Esophagus muscularis mucosa (tissue), 4 donors: ENCODE measurements around the gene MYO1E. TPM values are rescaled to one million over a fixed set of nuclear protein-coding genes. Genes with fewer than 3 reads are reported as not detected.

Experiments used
- DNase-seq: peaks from one replicate; pipeline ENCODE4 v3.0.0-alpha.2; 2017; ENCODE audit errors: extremely low spot score
- H3K27ac ChIP-seq, 4 donors: fragments of 200-600 bp; sonication (generic); replicated peaks in 1 of 4; 1 replicate in 3 of 4; 2 replicates in 1 of 4; pipeline ENCODE4 v1.5.1; 2016 to 2019; ENCODE audit warnings: mild to moderate bottlenecking in 1 of 4
- H3K27me3 ChIP-seq, 4 donors: fragments of 200-600 bp; sonication (generic); one replicate each; pipeline versions ENCODE4 v1.5.1 to v1.6.0; 2016 to 2019
- H3K36me3 ChIP-seq, 4 donors: fragments of 200-600 bp; sonication (generic); one replicate each; pipeline ENCODE4 v1.5.1; 2016 to 2019
- H3K4me1 ChIP-seq, 4 donors: fragments of 200-600 bp; sonication (generic); one replicate each; pipeline ENCODE4 v1.5.1; 2016 to 2019
- H3K4me3 ChIP-seq, 4 donors: fragments of 200-600 bp; sonication (generic); 1 replicate in 2 of 4; 2 replicates in 2 of 4; pipeline ENCODE4 v1.5.1; 2016 to 2019; ENCODE audit warnings: mild to moderate bottlenecking in 4 of 4, moderate library complexity in 1 of 4
- H3K9me3 ChIP-seq, 4 donors: fragments of 200-600 bp; sonication (generic); 1 replicate in 3 of 4; 2 replicates in 1 of 4; pipeline ENCODE4 v1.5.1; 2016 to 2019
- EP300 ChIP-seq: sonication (generic); formaldehyde crosslinking; IDR thresholded peaks from one replicate; pipeline ENCODE4 v1.6.1; 2017; ENCODE audit warnings: antibody characterized with exemption
- POLR2A ChIP-seq: fragments of 450-650 bp; IDR thresholded peaks from one replicate; pipeline ENCODE4 v1.6.1; 2017; ENCODE audit warnings: antibody characterized with exemption, moderate library complexity, mild to moderate bottlenecking, low read depth
- POLR2AphosphoS5 ChIP-seq, 2 donors: sonication (generic); formaldehyde crosslinking; IDR thresholded peaks; one replicate each; pipeline ENCODE4 v1.6.1; 2017; ENCODE audit warnings: antibody characterized with exemption in 2 of 2
- WGBS: methylation state at CpG from one replicate; pipeline ENCODE4 v1.1.5; 2018; 5-methylcytosine and 5-hydroxymethylcytosine counted together
- intact Hi-C: fragments of 100-400 bp; cut with DNase I; formaldehyde crosslinking; loops from one replicate; pipeline ENCODE4 v1.15.1; 2023
- total RNA-seq, 4 donors: library from RNA; depleted of rRNA; stranded (reverse); fragments of >200 nt; gene quantifications; one replicate each; pipeline versions ENCODE4 v1.1.0 to v1.2.1, GENCODE V29; 2016
- TF ChIP-seq, protein P1 (sequence below), 3 experiments: fragments of 200-600 bp in 2 of 3; fragments of 450-650 bp in 1 of 3; sonication (generic) in 2 of 3; IDR thresholded peaks; one replicate each; pipeline ENCODE4 v1.5.1; 2017 to 2019; ENCODE audit warnings: antibody characterized with exemption in 3 of 3, mild to moderate bottlenecking in 2 of 3, moderate library complexity in 1 of 3

MYO1E gene
- total RNA-seq, 4 donors from 2014 or later, result 32.7 to 39.9 (median 37.6) TPM

DNA sequence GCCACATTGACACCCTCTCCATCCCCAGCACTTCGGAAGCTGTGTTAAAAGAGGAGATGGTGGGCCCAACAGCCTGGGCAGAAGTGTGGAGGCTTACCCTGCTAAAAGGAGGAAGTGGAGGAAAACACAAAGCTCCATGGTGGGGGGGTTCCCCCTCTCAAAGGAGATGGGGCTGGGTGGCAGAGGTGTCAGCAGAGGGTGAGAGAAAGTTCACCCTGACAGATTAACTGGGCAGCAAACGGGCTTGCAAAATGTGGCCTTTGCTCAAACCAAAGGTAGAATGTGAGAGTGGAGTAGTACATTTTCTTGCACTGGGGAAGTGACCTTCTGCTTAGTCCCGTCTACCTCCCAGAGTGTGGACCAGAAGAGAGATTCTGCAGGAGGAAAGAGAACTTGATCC, 44.7 kb downstream of the MYO1E start:
- H3K27ac ChIP-seq, result no peak overlapping the region
- H3K27me3 ChIP-seq, result no peaks in the 10 kb centered on the region
- no peak overlapping the region for H3K4me3 ChIP-seq
- DNase-seq, result no peak
- peaks cover 9 to 16% (median 11%) of the 10 kb centered on the region in 4 donors for H3K4me1 ChIP-seq
- 72% methylated on average over 3 of the region's 3 CpGs for WGBS
- intact Hi-C loops, result no loop called here
- no peak for TF ChIP-seq EP300
- no peak for TF ChIP-seq POLR2A
- TF ChIP-seq, protein P1, sequence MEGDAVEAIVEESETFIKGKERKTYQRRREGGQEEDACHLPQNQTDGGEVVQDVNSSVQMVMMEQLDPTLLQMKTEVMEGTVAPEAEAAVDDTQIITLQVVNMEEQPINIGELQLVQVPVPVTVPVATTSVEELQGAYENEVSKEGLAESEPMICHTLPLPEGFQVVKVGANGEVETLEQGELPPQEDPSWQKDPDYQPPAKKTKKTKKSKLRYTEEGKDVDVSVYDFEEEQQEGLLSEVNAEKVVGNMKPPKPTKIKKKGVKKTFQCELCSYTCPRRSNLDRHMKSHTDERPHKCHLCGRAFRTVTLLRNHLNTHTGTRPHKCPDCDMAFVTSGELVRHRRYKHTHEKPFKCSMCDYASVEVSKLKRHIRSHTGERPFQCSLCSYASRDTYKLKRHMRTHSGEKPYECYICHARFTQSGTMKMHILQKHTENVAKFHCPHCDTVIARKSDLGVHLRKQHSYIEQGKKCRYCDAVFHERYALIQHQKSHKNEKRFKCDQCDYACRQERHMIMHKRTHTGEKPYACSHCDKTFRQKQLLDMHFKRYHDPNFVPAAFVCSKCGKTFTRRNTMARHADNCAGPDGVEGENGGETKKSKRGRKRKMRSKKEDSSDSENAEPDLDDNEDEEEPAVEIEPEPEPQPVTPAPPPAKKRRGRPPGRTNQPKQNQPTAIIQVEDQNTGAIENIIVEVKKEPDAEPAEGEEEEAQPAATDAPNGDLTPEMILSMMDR (IDR thresholded peaks at IDR 0.05), result no peak
- TF ChIP-seq POLR2AphosphoS5 (IDR thresholded peaks at IDR 0.05), result no peak
- H3K9me3 ChIP-seq, result no peaks in the 10 kb centered on the region
- no peaks in the 10 kb centered on the region for H3K36me3 ChIP-seq

DNA sequence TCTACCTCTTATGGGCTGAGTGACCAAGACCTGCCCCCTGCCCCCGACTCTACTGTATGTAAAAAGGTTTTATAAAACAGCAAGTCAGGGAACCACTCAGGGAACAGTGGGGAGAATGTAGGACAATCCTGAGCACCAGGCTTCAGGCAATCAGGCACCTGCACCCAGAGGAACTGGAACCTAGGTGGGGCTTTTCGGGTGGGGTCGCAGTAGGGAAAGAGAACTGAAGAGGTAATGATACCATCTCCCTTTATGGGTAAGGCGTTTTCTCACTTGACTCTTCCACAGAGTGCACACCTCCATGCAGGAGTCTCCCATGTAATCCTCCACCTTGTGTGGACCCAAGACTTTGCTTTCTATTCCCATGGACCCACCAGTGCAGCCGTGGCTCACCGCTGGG, 45.8 kb downstream of the MYO1E start:
- intact Hi-C loops, result no loop called here
- Histone ChIP-seq H3K27ac (no peak overlapping the region), H3K27me3 (no peaks in the 10 kb centered on the region), H3K4me1 (peaks cover 9 to 16% (median 11%) of the 10 kb centered on the region in 4 donors), H3K9me3 (no peaks in the 10 kb centered on the region), H3K36me3 (no peaks in the 10 kb centered on the region), H3K4me3 (no peak overlapping the region)
- TF ChIP-seq POLR2AphosphoS5 (IDR thresholded peaks at IDR 0.05) (no peak), EP300 (no peak), POLR2A (no peak)
- TF ChIP-seq, protein P1 (IDR thresholded peaks at IDR 0.05), result no peak
- 84% methylated on average over 6 of the region's 6 CpGs for WGBS
- DNase-seq, result no peak

GRCh38 chr15:59322056-59322759, 50.5 kb downstream of the MYO1E start:
- H3K36me3 ChIP-seq, result no peaks in the 10 kb centered on the region
- H3K27me3 ChIP-seq, result no peaks in the 10 kb centered on the region
- H3K27ac ChIP-seq, result no peak overlapping the region
- H3K4me1 ChIP-seq, result peaks cover 0 to 4% (median 1%) of the 10 kb centered on the region in 4 donors
- 98% methylated on average over 2 of the region's 2 CpGs for WGBS
- intact Hi-C loops, result no loop called here
- TF ChIP-seq POLR2AphosphoS5 (IDR thresholded peaks at IDR 0.05) (no peak), POLR2A (no peak), EP300 (no peak)
- TF ChIP-seq, protein P1 (IDR thresholded peaks at IDR 0.05), result no peak
- H3K9me3 ChIP-seq, result no peaks in the 10 kb centered on the region
- no peak overlapping the region for H3K4me3 ChIP-seq
- no peak for DNase-seq

DNA sequence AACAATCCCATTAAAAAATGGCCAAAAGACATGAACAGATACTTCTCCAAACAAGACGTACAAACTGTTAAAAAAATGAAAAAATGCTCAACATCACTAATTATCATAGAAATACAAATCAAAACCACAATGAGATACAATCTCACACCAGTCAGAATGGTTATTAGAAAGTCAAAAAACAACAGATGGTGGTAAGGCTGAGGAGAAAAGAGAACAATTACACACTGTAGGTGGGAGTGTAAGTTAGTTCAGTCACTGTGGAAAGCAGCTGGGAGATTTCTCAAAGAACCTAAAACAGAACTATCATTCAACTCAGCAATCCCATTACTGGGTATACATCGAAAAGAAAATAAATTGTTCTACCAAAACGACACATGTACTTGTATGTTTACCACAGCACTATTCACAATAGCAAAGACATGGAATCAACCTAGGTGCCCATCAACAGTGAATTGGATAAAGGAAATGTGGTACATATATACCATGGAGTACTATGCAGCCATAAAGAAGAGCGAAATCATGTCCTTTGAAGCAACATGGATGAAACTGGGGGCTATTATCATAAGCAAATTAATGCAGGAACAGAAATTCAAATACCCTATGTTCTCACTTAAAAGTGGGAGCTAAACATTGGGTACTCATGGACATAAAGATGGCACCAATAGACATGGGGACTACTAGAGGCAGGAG, 51.5 kb downstream of the MYO1E start:
- Histone ChIP-seq H3K4me3 (no peak overlapping the region), H3K9me3 (no peaks in the 10 kb centered on the region), H3K36me3 (no peaks in the 10 kb centered on the region), H3K4me1 (peaks cover 5 to 15% (median 8%) of the 10 kb centered on the region in 4 donors), H3K27ac (no peak overlapping the region), H3K27me3 (no peaks in the 10 kb centered on the region)
- DNase-seq, result no peak
- no peak for TF ChIP-seq EP300
- TF ChIP-seq POLR2AphosphoS5 (IDR thresholded peaks at IDR 0.05), result no peak
- no peak for TF ChIP-seq POLR2A
- TF ChIP-seq, protein P1 (IDR thresholded peaks at IDR 0.05), result no peak
- intact Hi-C loops, result no loop called here
- 93% methylated on average over 4 of the region's 4 CpGs for WGBS
